Smooth muscle cell (in vitro differentiated cells): ENCODE measurements around the gene BMP8A. TPM values are rescaled to one million over a fixed set of nuclear protein-coding genes. Genes with fewer than 3 reads are reported as not detected.

Source experiments
- DNase-seq: peaks from one replicate; lab custom pipeline; 2025; ENCODE audit not compliant: unreplicated experiment; lab: John Stamatoyannopoulos, UW
- H2AFZ ChIP-seq: fragments of 200-600 bp; sonication (generic); 2 replicates; pipeline ENCODE4 v1.6.0; 2016; ENCODE audit warnings: antibody characterized with exemption, low read depth, mild to moderate bottlenecking
- H3F3A ChIP-seq: fragments of 200-600 bp; sonication (generic); 2 replicates; pipeline ENCODE4 v1.6.0; 2017; ENCODE audit warnings: antibody characterized with exemption, low read depth
- H3K27ac ChIP-seq: fragments of 200-600 bp; sonication (generic); 2 replicates; pipeline ENCODE4 v1.5.1; 2016; ENCODE audit warnings: low read depth, mild to moderate bottlenecking
- H3K27me3 ChIP-seq: fragments of 200-600 bp; sonication (generic); 2 replicates; pipeline ENCODE4 v1.6.1; 2016; ENCODE audit warnings: low read depth, mild to moderate bottlenecking
- H3K36me3 ChIP-seq: fragments of 200-600 bp; sonication (generic); 2 replicates; pipeline ENCODE4 v1.5.1; 2016; ENCODE audit warnings: low read depth
- H3K4me1 ChIP-seq: fragments of 200-600 bp; sonication (generic); 2 replicates; pipeline ENCODE4 v1.5.1; 2016; ENCODE audit warnings: low read depth
- H3K4me2 ChIP-seq: fragments of 200-600 bp; sonication (generic); 2 replicates; pipeline ENCODE4 v1.6.0; 2016; ENCODE audit warnings: mild to moderate bottlenecking
- H3K4me3 ChIP-seq: fragments of 200-600 bp; sonication (generic); 2 replicates; pipeline ENCODE4 v1.5.1; 2016; ENCODE audit warnings: mild to moderate bottlenecking
- H3K79me2 ChIP-seq: fragments of 200-600 bp; sonication (generic); 2 replicates; pipeline ENCODE4 v1.6.0; 2016; ENCODE audit warnings: low read depth, mild to moderate bottlenecking
- H3K9ac ChIP-seq: fragments of 200-600 bp; sonication (generic); 2 replicates; pipeline ENCODE4 v1.6.0; 2016; ENCODE audit warnings: low read depth
- H3K9me3 ChIP-seq: fragments of 200-600 bp; sonication (generic); replicated peaks from 2 replicates; pipeline ENCODE4 v1.5.1; 2016; ENCODE audit warnings: low read depth
- H4K20me1 ChIP-seq: fragments of 200-600 bp; sonication (generic); 2 replicates; pipeline ENCODE4 v1.6.0; 2016; ENCODE audit warnings: low read depth
- CTCF ChIP-seq: fragments of 200-600 bp; sonication (generic); IDR thresholded peaks from 2 replicates; pipeline ENCODE4 v1.5.1; 2017; ENCODE audit warnings: borderline replicate concordance, mild to moderate bottlenecking, antibody characterized with exemption; ENCODE audit not compliant: insufficient read depth, poor library complexity, severe bottlenecking
- WGBS: methylation state at CpG from one replicate; pipeline ENCODE4 v1.1.7; 2016; ENCODE audit warnings: low lambda C conversion rate; 5-methylcytosine and 5-hydroxymethylcytosine counted together
- polyA plus RNA-seq: library from polyadenylated mRNA; unstranded; fragments of >200 nt; fragmentation: Nextera tagmentation; extraction: Ambion mirVana; gene quantifications from 2 replicates; pipeline ENCODE4 v1.2.1, GENCODE V29; 2016
- total RNA-seq: library from RNA; depleted of rRNA; stranded (reverse); fragments of >200 nt; gene quantifications from 2 replicates; pipeline ENCODE4 v1.2.3, GENCODE V29; 2014

The BMP8A gene
- total and polyA plus RNA-seq, 2 experiments from 2014 or later, result 0.10 to 1.4 TPM

GRCh38 chr1:39542924-39543323, 51.5 kb downstream of the BMP8A start:
- Histone ChIP-seq H4K20me1 (no peaks in the 10 kb centered on the region), H3K27ac (no peak overlapping the region), H2AFZ (no peak overlapping the region), H3K4me2 (no peak overlapping the region), H3K27me3 (no peaks in the 10 kb centered on the region), H3K9me3 (no peaks in the 10 kb centered on the region), H3K79me2 (no peaks in the 10 kb centered on the region), H3K36me3 (peaks cover 12% of the 10 kb centered on the region), H3K9ac (no peak overlapping the region), H3K4me3 (no peak overlapping the region), H3K4me1 (no peaks in the 10 kb centered on the region), H3F3A (no peaks in the 10 kb centered on the region)
- TF ChIP-seq CTCF, result no peak
- no peak for DNase-seq
- 97% methylated on average over 5 of the region's 5 CpGs for WGBS

- no peak overlapping the region for H3K9ac ChIP-seq
- no peak overlapping the region for H3K4me3 ChIP-seq
- H3K9me3 ChIP-seq, result no peaks in the 10 kb centered on the region
- no peaks in the 10 kb centered on the region for H3K27me3 ChIP-seq
- no peak overlapping the region for H3K27ac ChIP-seq
- peaks cover 12% of the 10 kb centered on the region for H3K36me3 ChIP-seq
- 98% methylated on average over 4 of the region's 4 CpGs for WGBS
- no peaks in the 10 kb centered on the region for H4K20me1 ChIP-seq
- H3K4me1 ChIP-seq, result no peaks in the 10 kb centered on the region
- DNase-seq, result no peak
- H3K79me2 ChIP-seq, result no peaks in the 10 kb centered on the region
- H3K4me2 ChIP-seq, result no peak overlapping the region
- no peak for TF ChIP-seq CTCF
- no peak overlapping the region for H2AFZ ChIP-seq
- no peaks in the 10 kb centered on the region for H3F3A ChIP-seq
These were observed 52.9 kb downstream of the BMP8A start for GRCh38 chr1:39544327-39544726.

GRCh38 chr1:39545531-39545930, 54.1 kb downstream of the BMP8A start:
- no peak overlapping the region for H3K9ac ChIP-seq
- no peak overlapping the region for H3K27ac ChIP-seq
- no peak overlapping the region for H3K4me2 ChIP-seq
- no peaks in the 10 kb centered on the region for H3K27me3 ChIP-seq
- H2AFZ ChIP-seq, result no peak overlapping the region
- no peak for DNase-seq
- H4K20me1 ChIP-seq, result no peaks in the 10 kb centered on the region
- WGBS, result 97% methylated on average over 9 of the region's 9 CpGs
- TF ChIP-seq CTCF, result no peak
- H3K4me3 ChIP-seq, result no peak overlapping the region
- no peaks in the 10 kb centered on the region for H3F3A ChIP-seq
- H3K36me3 ChIP-seq, result peaks cover 12% of the 10 kb centered on the region
- no peaks in the 10 kb centered on the region for H3K9me3 ChIP-seq
- no peaks in the 10 kb centered on the region for H3K4me1 ChIP-seq
- H3K79me2 ChIP-seq, result no peaks in the 10 kb centered on the region

GRCh38 chr1:39554277-39554676, 62.8 kb downstream of the BMP8A start:
- 98% methylated on average over 2 of the region's 2 CpGs for WGBS
- DNase-seq, result no peak
- H4K20me1 ChIP-seq, result no peaks in the 10 kb centered on the region
- H2AFZ ChIP-seq, result no peak overlapping the region
- H3K36me3 ChIP-seq, result no peaks in the 10 kb centered on the region
- no peaks in the 10 kb centered on the region for H3K9me3 ChIP-seq
- H3F3A ChIP-seq, result no peaks in the 10 kb centered on the region
- H3K9ac ChIP-seq, result no peak overlapping the region
- no peaks in the 10 kb centered on the region for H3K27me3 ChIP-seq
- no peak for TF ChIP-seq CTCF
- H3K4me2 ChIP-seq, result no peak overlapping the region
- no peak overlapping the region for H3K27ac ChIP-seq
- H3K4me3 ChIP-seq, result no peak overlapping the region
- no peaks in the 10 kb centered on the region for H3K79me2 ChIP-seq
- H3K4me1 ChIP-seq, result no peaks in the 10 kb centered on the region
